Karpas-422 (cell line): ENCODE data around the gene DSCAM. TPM values are rescaled to one million over a fixed set of nuclear protein-coding genes. Genes with fewer than 3 reads are reported as not detected.

Experiments used
- DNase-seq: peaks from one replicate; pipeline ENCODE4 v3.0.0-alpha.2; 2015
- H2AFZ ChIP-seq: fragments of 200-600 bp; sonication (generic); 2 replicates; pipeline ENCODE4 v1.6.1; 2014; ENCODE audit warnings: antibody characterized with exemption, low read length, mixed read lengths
- H3K27ac ChIP-seq: fragments of 200-600 bp; sonication (generic); 2 replicates; pipeline ENCODE4 v1.5.1; 2014; ENCODE audit warnings: mild to moderate bottlenecking, low read length, moderate library complexity
- H3K27me3 ChIP-seq: fragments of 200-600 bp; sonication (generic); 2 replicates; pipeline ENCODE4 v1.6.1; 2014; ENCODE audit warnings: low read length, mixed read lengths
- H3K36me3 ChIP-seq: fragments of 200-600 bp; sonication (generic); 2 replicates; pipeline ENCODE4 v1.6.1; 2014; ENCODE audit warnings: low read length, mixed read lengths; ENCODE audit not compliant: insufficient read depth
- H3K4me1 ChIP-seq: fragments of 200-600 bp; sonication (generic); 2 replicates; pipeline ENCODE4 v1.6.1; 2014; ENCODE audit warnings: mild to moderate bottlenecking, low read length, mixed read lengths
- H3K4me2 ChIP-seq: fragments of 200-600 bp; sonication (generic); 2 replicates; pipeline ENCODE4 v1.6.1; 2014; ENCODE audit warnings: low read length, low read depth, mild to moderate bottlenecking; ENCODE audit not compliant: poor library complexity, severe bottlenecking
- H3K4me3 ChIP-seq: fragments of 200-600 bp; sonication (generic); 2 replicates; pipeline ENCODE4 v1.5.1; 2014; ENCODE audit warnings: mild to moderate bottlenecking, antibody characterized with exemption, low read length, mixed read lengths
- H3K79me2 ChIP-seq: fragments of 200-600 bp; sonication (generic); 2 replicates; pipeline ENCODE4 v1.6.1; 2014; ENCODE audit warnings: mild to moderate bottlenecking, low read length, mixed read lengths
- H3K9ac ChIP-seq: fragments of 200-600 bp; sonication (generic); 2 replicates; pipeline ENCODE4 v1.6.0; 2014; ENCODE audit warnings: low read length
- H3K9me2 ChIP-seq: fragments of 200-600 bp; sonication (generic), shearing (Covaris generic); replicated peaks from 2 replicates; pipeline ENCODE4 v1.6.0; 2014; ENCODE audit warnings: mild to moderate bottlenecking, low read length, moderate library complexity; ENCODE audit not compliant: insufficient read depth
- H3K9me3 ChIP-seq: fragments of 300-700, 200-600 bp; sonication (generic); 2 replicates; pipeline ENCODE4 v1.6.1; 2014; ENCODE audit warnings: low read length, mixed read lengths
- H4K20me1 ChIP-seq: fragments of 200-600 bp; sonication (generic); 2 replicates; pipeline ENCODE4 v1.6.1; 2014; ENCODE audit warnings: mild to moderate bottlenecking, antibody characterized with exemption, low read length, low read depth; ENCODE audit not compliant: insufficient read depth
- total RNA-seq: library from RNA; depleted of rRNA; stranded (reverse); fragments of >200 nt; shearing (Covaris generic); gene quantifications from 2 replicates; pipeline ENCODE4 v1.2.3, GENCODE V29; 2014; ENCODE audit warnings: low replicate concordance

The DSCAM gene
- total RNA-seq, 1 experiment from 2014 or later, result not detected

DNA sequence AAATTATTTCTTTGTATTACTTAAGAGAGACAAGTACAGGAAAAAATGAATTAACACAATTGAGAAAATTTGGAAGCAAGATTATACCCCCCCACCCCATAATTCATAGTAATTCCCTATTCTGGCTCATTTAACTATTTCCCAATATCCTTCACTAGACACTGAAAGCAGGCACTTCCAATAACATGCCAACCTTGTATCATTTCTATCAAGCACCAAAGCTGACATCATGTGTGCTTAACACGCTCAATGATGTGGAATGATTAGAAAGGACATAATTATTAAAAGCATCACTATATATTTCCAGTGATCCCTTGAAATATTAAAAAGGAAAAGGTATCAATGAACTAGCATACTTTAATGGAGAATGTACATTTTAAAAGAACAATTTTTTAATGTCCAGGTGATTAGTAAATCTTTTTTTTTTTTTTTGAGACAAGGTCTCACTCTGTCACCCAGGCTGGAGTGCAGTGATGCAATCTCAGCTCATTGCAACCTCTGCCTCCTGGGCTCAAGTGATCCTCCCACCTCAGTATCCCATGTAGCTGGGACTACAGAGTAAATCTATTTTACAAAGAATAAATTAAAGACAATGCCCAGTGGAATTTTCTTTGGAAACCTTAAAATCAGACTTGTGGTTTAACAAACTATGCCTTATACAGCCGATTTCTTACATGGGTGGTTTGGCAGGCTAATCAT lies 443.9 kb downstream of the DSCAM start:
- H4K20me1 ChIP-seq, result no peaks in the 10 kb centered on the region
- H3K9me3 ChIP-seq, result peaks cover 19% of the 10 kb centered on the region
- no peaks in the 10 kb centered on the region for H3K79me2 ChIP-seq
- no peak overlapping the region for H3K9ac ChIP-seq
- no peak for DNase-seq
- no peak overlapping the region for H2AFZ ChIP-seq
- H3K4me2 ChIP-seq, result no peak overlapping the region
- no peaks in the 10 kb centered on the region for H3K4me1 ChIP-seq
- H3K27me3 ChIP-seq, result no peaks in the 10 kb centered on the region
- no peaks in the 10 kb centered on the region for H3K9me2 ChIP-seq
- no peak overlapping the region for H3K27ac ChIP-seq
- H3K36me3 ChIP-seq, result no peaks in the 10 kb centered on the region
- no peak overlapping the region for H3K4me3 ChIP-seq

DNA sequence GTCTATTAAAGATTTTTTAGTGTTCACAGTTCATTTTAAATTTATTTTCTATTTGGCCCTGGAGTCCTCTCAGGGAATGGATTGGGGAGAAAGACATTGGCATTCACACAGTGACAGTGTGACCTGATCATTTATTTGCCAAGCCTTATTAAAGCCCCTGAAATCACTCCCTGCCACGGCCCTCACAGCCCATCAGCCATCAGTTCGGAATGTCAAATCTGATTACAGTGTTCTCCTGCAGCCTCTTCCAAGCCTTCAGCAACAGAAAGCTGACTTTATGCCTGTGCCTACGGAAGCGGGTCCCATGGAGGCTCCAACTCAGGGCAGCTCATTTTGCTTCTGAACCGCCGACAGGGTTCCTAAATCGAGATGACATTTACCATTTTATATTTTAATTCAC lies 451.2 kb downstream of the DSCAM start:
- Histone ChIP-seq H3K4me1 (no peaks in the 10 kb centered on the region), H3K79me2 (no peaks in the 10 kb centered on the region), H3K27ac (no peak overlapping the region), H4K20me1 (no peaks in the 10 kb centered on the region), H3K4me3 (no peak overlapping the region), H3K4me2 (no peak overlapping the region), H3K9me3 (0 out of 2 replicates have a peak, but pooled peaks cover 3% of the 10 kb centered on the region), H3K9ac (no peak overlapping the region), H3K36me3 (no peaks in the 10 kb centered on the region), H2AFZ (no peak overlapping the region), H3K27me3 (no peaks in the 10 kb centered on the region), H3K9me2 (no peaks in the 10 kb centered on the region)
- no peak for DNase-seq

DNA sequence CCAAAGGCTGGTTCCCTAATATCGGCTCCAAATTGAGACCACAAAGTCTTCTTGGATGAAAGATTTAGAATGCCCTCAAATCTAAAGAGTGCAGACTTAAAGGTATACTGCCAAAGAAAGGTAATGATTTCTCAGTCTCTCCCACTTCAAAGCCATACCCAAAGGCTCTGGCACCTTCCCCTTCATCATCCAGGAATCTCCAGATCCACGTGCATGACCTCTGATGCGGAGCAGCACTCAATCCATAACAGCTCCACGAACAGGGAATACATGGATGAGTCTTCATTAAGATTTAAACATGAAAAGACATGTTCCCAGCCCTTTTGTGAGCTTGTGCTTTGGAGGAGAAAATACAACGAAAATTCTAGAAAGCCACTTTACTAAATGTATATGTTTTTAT lies 453.9 kb downstream of the DSCAM start:
- Histone ChIP-seq H3K36me3 (no peaks in the 10 kb centered on the region), H3K27me3 (no peaks in the 10 kb centered on the region), H3K4me1 (no peaks in the 10 kb centered on the region), H3K4me3 (no peak overlapping the region), H3K9ac (no peak overlapping the region), H3K9me3 (0 out of 2 replicates have a peak, but pooled peaks cover 3% of the 10 kb centered on the region), H2AFZ (no peak overlapping the region), H4K20me1 (no peaks in the 10 kb centered on the region), H3K4me2 (no peak overlapping the region), H3K79me2 (no peaks in the 10 kb centered on the region), H3K9me2 (no peaks in the 10 kb centered on the region), H3K27ac (no peak overlapping the region)
- DNase-seq, result no peak

DNA sequence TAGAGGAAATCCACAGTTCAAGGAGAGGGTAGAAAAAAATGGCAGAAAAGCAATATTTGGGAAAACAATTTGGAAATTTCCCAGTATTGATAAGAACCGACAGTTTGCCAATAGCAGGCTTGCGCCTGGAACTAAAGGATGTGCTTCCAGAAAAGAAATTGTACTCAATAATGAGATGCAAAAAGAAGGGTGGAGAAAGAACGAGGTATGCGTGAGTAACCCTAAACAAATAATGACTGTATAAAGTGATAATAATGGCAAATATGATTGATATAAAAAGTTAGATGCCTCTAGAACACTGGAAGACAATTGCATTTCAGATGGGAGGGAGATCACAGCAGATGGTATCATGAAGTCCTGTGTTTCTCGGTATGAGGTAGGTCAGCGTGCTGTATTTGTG lies 458.9 kb downstream of the DSCAM start:
- no peaks in the 10 kb centered on the region for H3K9me2 ChIP-seq
- H3K4me3 ChIP-seq, result no peak overlapping the region
- no peaks in the 10 kb centered on the region for H3K4me1 ChIP-seq
- H3K9me3 ChIP-seq, result no peaks in the 10 kb centered on the region
- no peak overlapping the region for H3K9ac ChIP-seq
- H3K27me3 ChIP-seq, result no peaks in the 10 kb centered on the region
- no peaks in the 10 kb centered on the region for H3K79me2 ChIP-seq
- DNase-seq, result no peak
- H2AFZ ChIP-seq, result no peak overlapping the region
- no peaks in the 10 kb centered on the region for H4K20me1 ChIP-seq
- H3K4me2 ChIP-seq, result no peak overlapping the region
- no peak overlapping the region for H3K27ac ChIP-seq
- no peaks in the 10 kb centered on the region for H3K36me3 ChIP-seq

DNA sequence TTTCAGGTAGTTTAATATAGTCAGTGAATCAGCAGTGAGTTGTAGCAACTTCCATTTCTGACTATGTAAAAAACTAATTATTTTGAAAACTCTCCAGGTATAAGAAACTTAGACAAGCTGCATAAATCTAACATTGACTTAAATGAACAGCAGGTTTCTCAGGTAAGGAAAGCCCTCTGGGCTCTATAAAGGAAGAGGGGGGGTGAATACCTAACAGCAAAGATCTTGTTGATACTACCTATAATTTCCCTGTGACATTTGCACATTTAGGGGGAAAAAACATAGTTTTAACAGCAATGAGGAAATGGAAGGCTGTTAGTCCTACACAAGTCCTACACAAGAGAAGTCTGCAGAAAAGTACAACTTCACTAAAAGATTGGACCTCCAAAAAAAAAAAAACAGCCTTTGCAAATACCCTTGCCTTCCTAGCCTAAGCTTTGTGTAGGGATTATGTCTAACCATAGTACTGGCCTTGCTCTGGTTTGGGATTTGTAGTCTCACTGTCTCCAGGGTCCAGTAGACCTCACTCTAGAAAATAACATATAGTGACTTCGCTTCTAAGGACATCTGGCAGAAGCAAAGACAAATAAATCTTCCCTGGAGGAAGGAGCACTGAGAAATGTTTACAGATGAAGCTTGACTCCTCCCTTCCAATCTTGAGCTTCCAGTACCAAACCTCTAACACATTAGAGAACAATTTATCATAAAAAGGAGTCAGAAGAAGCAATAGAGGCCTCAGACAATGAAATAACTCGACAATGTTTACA lies 459.8 kb downstream of the DSCAM start:
- no peaks in the 10 kb centered on the region for H3K9me2 ChIP-seq
- DNase-seq, result no peak
- no peaks in the 10 kb centered on the region for H3K79me2 ChIP-seq
- no peaks in the 10 kb centered on the region for H3K36me3 ChIP-seq
- H3K4me3 ChIP-seq, result no peak overlapping the region
- no peak overlapping the region for H2AFZ ChIP-seq
- no peak overlapping the region for H3K4me2 ChIP-seq
- H3K27me3 ChIP-seq, result no peaks in the 10 kb centered on the region
- H3K4me1 ChIP-seq, result no peaks in the 10 kb centered on the region
- no peaks in the 10 kb centered on the region for H3K9me3 ChIP-seq
- H3K9ac ChIP-seq, result no peak overlapping the region
- H4K20me1 ChIP-seq, result no peaks in the 10 kb centered on the region
- H3K27ac ChIP-seq, result no peak overlapping the region

DNA sequence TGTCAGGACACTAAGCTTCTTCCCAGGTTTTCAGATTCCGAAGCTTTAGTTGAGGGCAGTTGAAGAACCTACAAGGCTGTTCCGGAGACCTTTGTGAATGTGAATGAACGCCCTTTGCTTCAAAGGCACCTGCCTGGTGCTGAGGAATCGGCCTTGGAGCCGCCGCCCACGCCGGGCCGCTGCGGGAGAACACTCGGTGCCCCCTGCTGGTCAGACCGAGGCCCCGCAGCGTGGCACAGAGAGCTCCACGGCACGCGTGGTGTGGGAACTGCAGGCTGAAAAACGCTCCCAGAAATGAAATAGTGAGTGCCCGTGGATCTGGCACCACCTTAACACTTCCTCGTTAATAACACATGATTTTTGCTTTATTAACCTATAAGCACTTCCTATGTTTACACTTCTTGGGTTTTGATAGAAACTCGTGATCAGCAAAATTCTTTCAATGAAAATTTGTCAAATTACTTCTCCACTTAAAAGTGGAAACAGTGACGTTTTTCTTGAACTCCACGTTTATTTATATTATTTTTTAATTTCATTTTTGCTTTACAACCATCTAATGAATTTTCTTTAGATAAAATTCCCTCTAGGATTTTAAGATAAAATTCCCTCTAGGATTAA lies 460.6 kb downstream of the DSCAM start:
- H4K20me1 ChIP-seq, result no peaks in the 10 kb centered on the region
- no peaks in the 10 kb centered on the region for H3K79me2 ChIP-seq
- no peak overlapping the region for H3K4me3 ChIP-seq
- H3K27ac ChIP-seq, result no peak overlapping the region
- no peak overlapping the region for H3K9ac ChIP-seq
- H3K9me3 ChIP-seq, result no peaks in the 10 kb centered on the region
- H3K9me2 ChIP-seq, result no peaks in the 10 kb centered on the region
- peak; percentile 71 for DNase-seq
- H3K4me1 ChIP-seq, result no peaks in the 10 kb centered on the region
- no peaks in the 10 kb centered on the region for H3K27me3 ChIP-seq
- H3K36me3 ChIP-seq, result no peaks in the 10 kb centered on the region
- H2AFZ ChIP-seq, result no peak overlapping the region
- no peak overlapping the region for H3K4me2 ChIP-seq

DNA sequence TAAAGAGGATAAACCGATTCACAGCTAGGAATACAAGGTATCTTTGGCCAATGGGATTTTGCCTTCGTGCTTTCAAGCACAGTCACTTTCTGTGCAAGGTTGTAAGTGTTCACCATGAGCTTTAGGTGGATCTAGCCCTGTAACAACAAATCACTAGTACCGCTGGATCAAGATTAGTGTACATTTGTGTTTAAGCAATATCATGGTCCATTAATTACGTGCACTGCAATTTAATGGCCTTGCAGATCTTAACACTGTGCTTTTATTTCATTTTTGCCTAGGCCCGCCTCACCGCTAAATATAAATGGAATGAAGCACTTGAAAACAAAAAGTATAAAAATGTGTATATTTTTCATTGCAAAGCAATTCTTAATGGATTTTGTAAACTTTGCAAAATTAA lies 461.1 kb downstream of the DSCAM start:
- Histone ChIP-seq H2AFZ (no peak overlapping the region), H3K79me2 (no peaks in the 10 kb centered on the region), H3K27me3 (no peaks in the 10 kb centered on the region), H3K9me3 (no peaks in the 10 kb centered on the region), H3K4me2 (no peak overlapping the region), H3K36me3 (no peaks in the 10 kb centered on the region), H3K9me2 (no peaks in the 10 kb centered on the region), H4K20me1 (no peaks in the 10 kb centered on the region), H3K27ac (no peak overlapping the region), H3K9ac (no peak overlapping the region), H3K4me3 (no peak overlapping the region), H3K4me1 (no peaks in the 10 kb centered on the region)
- no peak for DNase-seq

DNA sequence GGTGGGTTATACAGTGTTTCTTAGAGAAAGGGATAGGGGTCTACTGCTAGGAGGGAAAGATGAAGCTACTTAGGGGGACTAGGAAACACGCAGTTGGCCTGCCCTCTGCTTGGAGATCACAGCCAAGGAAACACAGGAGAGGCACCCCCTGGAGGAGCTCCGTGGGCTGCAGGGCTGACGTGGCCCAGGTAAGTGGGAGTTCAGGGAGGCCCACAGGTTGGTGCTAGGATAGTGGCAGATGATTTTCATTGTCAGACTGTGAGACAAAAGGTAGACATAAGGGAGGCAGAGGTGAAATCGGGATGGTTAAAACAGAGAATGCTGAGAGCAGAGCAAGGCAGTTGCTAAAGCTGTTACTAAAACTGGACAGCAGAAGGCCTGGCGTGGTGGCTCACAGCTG lies 463.0 kb downstream of the DSCAM start:
- no peak overlapping the region for H3K9ac ChIP-seq
- no peak for DNase-seq
- no peaks in the 10 kb centered on the region for H3K36me3 ChIP-seq
- no peaks in the 10 kb centered on the region for H3K27me3 ChIP-seq
- H3K4me3 ChIP-seq, result no peak overlapping the region
- H3K4me2 ChIP-seq, result no peak overlapping the region
- no peaks in the 10 kb centered on the region for H4K20me1 ChIP-seq
- H3K9me3 ChIP-seq, result 0 out of 2 replicates have a peak, but pooled peaks cover 3% of the 10 kb centered on the region
- no peak overlapping the region for H3K27ac ChIP-seq
- no peaks in the 10 kb centered on the region for H3K79me2 ChIP-seq
- no peaks in the 10 kb centered on the region for H3K9me2 ChIP-seq
- no peak overlapping the region for H2AFZ ChIP-seq
- no peaks in the 10 kb centered on the region for H3K4me1 ChIP-seq
